HG02870 (cell line): Measurements from ENCODE around the gene IRF2BPL.

Source experiments
- ATAC-seq: cut with Tn5 transposase; IDR thresholded peaks from one replicate; pipeline ENCODE4 v1.9.1; 2021; ENCODE audit warnings: mild to moderate bottlenecking, moderate library complexity; ENCODE audit not compliant: unreplicated experiment

IRF2BPL gene

GRCh38 chr14:76993752-76994151, 34.8 kb downstream of the IRF2BPL start:
- ATAC-seq = no peak

GRCh38 chr14:76990084-76990483, 38.4 kb downstream of the IRF2BPL start:
- no peak for ATAC-seq

DNA sequence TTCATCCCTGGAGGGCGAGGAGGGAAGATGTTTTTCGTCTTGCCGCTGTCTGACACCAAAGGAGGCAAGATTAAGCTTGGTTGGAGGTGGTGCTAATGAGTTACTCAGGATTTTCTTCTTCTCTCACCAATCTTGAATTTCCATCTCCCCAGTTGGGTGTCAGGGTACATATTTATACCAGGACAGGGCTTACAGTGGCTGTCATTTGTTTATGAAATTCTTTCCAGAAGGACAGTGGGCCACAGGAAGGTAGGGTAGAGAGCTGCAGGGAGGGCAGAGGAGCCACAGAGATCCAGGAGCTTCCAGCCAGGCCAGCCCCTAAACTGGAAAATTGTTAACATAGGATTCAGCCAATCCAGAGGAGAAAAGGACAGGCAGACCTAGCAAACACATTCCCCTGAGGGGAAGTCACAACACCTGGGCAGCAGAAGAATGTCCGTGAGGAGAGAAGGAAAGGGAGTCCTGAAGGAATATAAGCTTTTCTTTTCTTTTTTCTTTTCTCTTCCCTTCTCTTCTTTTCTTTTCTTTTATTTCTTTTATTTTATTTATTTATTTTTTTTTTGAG, 40.5 kb downstream of the IRF2BPL start:
- no peak for ATAC-seq

GRCh38 chr14:76986231-76986565, 42.3 kb downstream of the IRF2BPL start:
- no peak for ATAC-seq

- ATAC-seq = no peak
Observed at GRCh38 chr14:76985540-76986230, 42.8 kb downstream of the IRF2BPL start.

- no peak for ATAC-seq
Observed at GRCh38 chr14:76984787-76985375, 43.6 kb downstream of the IRF2BPL start.

- ATAC-seq = no peak
Observed at GRCh38 chr14:76984297-76984696, 44.2 kb downstream of the IRF2BPL start.

GRCh38 chr14:76981670-76982069, 46.8 kb downstream of the IRF2BPL start:
- no peak for ATAC-seq

GRCh38 chr14:76977793-76978720, 50.5 kb downstream of the IRF2BPL start:
- ATAC-seq = peak; percentile 98

DNA sequence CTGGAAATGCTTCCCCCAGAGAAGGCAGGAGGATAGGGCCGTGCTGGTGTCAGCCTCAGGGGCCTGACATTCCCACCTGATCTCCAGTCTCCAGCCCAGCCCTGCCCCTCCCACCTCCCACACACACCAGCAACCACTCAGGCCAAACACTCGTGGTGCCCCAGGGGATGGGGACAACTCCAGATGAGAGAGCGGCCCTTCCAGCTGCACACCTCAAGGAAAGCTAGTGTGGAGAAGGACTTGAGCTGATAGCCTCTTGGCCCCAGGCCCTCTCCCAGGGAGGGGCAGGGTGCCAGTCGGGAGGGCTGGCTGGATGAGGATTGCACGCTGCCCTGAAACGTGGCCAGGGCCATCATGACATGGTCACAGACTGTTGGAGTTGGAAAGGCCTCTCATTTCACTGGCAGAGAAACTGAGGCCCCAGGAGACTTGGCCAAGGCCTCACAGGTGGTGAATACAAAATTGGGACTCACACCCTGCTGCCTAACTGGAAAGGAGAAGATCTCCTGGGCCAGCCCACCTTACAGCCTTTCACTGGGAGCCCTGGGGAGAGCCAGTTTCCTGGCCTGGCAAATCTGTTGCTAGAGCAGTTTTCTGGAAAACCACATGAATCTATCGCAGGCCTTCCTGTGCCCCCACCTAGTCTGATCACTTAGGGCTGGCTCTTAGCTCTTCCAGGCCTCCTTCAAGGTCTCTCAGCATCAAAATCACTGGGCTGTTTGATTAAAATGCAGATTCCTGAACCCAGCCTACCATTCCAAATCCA, 52.1 kb downstream of the IRF2BPL start:
- no peak for ATAC-seq

- no peak for ATAC-seq
Observed at GRCh38 chr14:76975812-76976211, 52.7 kb downstream of the IRF2BPL start.

DNA sequence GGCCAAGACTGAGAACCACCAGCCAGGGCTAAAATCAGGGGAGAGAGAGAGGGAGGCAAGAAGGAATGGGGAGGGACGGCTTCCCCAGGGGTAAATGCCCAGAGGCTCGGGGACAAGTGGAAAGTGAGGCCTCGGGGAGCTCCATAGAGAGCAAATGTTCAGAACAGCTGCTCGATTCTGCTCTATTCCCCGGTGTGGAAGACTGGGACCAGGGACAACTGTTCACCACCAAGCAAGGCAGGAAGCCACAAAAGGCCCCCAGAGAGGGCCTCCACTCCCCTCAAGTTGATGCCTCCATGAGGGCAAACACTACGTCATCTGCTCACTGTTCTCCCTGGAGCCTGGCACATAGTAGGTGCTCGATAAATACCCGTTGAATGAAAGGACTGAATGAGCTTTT, 53.5 kb downstream of the IRF2BPL start:
- ATAC-seq = no peak
